DMS153 (cell line): ENCODE results near the gene IL12RB1.

Source experiments
- DNase-seq: peaks from one replicate; lab custom pipeline; 2025; lab: John Stamatoyannopoulos, UW

IL12RB1 gene

GRCh38 chr19:18086590-18087138 lies at the start of gene IL12RB1:
TSS of gene IL12RB1 (minus strand) at chr19:18086934. CDS start at chr19:18086823, 111 bp downstream.
- DNase-seq = no peak

GRCh38 chr19:18135712-18136584 lies 49.2 kb upstream of the IL12RB1 start:
- no peak for DNase-seq

GRCh38 chr19:18131841-18132596 lies 45.3 kb upstream of the IL12RB1 start:
- no peak for DNase-seq

GRCh38 chr19:18130523-18131242 lies 43.9 kb upstream of the IL12RB1 start:
- DNase-seq = no peak

GRCh38 chr19:18128805-18129204 lies 42.1 kb upstream of the IL12RB1 start:
- no peak for DNase-seq

GRCh38 chr19:18128044-18128443 lies 41.3 kb upstream of the IL12RB1 start:
- DNase-seq = no peak

GRCh38 chr19:18126097-18126496 lies 39.4 kb upstream of the IL12RB1 start:
- no peak for DNase-seq

- no peak for DNase-seq
Observed at GRCh38 chr19:18123819-18124218, 37.1 kb upstream of the IL12RB1 start.

GRCh38 chr19:18122860-18123795 lies 36.4 kb upstream of the IL12RB1 start:
- DNase-seq = no peak

GRCh38 chr19:18122424-18122823 lies 35.7 kb upstream of the IL12RB1 start:
- no peak for DNase-seq

- DNase-seq = no peak
Observed at GRCh38 chr19:18121166-18121565, 34.4 kb upstream of the IL12RB1 start.

GRCh38 chr19:18120127-18120526 lies 33.4 kb upstream of the IL12RB1 start:
- DNase-seq = no peak

- DNase-seq = no peak
Observed at GRCh38 chr19:18119717-18120105, 33.0 kb upstream of the IL12RB1 start.

- no peak for DNase-seq
Observed at GRCh38 chr19:18119013-18119716, 32.4 kb upstream of the IL12RB1 start.

GRCh38 chr19:18118420-18119012 lies 31.8 kb upstream of the IL12RB1 start:
- no peak for DNase-seq

GRCh38 chr19:18117692-18118378 lies 31.1 kb upstream of the IL12RB1 start:
- DNase-seq = peak; percentile 72

- DNase-seq = no peak
Observed at GRCh38 chr19:18117364-18117691, 30.6 kb upstream of the IL12RB1 start.

- DNase-seq = no peak
Observed at GRCh38 chr19:18114483-18114882, 27.7 kb upstream of the IL12RB1 start.

GRCh38 chr19:18113827-18114226 lies 27.1 kb upstream of the IL12RB1 start:
- no peak for DNase-seq
